ENCODE results near the gene NIFK.
"Not testable (repeated sequence)": the region's sequence is repeated elsewhere in the genome, so short reads cannot be mapped to it uniquely, and the experiment has no call there.

Gene NIFK

GRCh38 chr2:121690572-121690971 lies 46.1 kb downstream of the NIFK start:
- DNase-seq: not testable (repeated sequence)

GRCh38 chr2:121690095-121690494 lies 46.6 kb downstream of the NIFK start:
- DNase-seq: no peak

GRCh38 chr2:121689356-121689755 lies 47.3 kb downstream of the NIFK start:
- DNase-seq: peak; percentile 69 to 71

- no peak for DNase-seq
Observed at GRCh38 chr2:121688820-121689219, 47.9 kb downstream of the NIFK start.

- no peak for DNase-seq
Observed at GRCh38 chr2:121686902-121687301, 49.8 kb downstream of the NIFK start.

- DNase-seq: no peak
Observed at GRCh38 chr2:121686218-121686617, 50.5 kb downstream of the NIFK start.

- DNase-seq: no peak
Observed at GRCh38 chr2:121682396-121683298, 54.0 kb downstream of the NIFK start.

- DNase-seq: no peak
Observed at GRCh38 chr2:121677855-121678254, 58.8 kb downstream of the NIFK start.
